ENCODE measurements around the gene CDH13.

DNA sequence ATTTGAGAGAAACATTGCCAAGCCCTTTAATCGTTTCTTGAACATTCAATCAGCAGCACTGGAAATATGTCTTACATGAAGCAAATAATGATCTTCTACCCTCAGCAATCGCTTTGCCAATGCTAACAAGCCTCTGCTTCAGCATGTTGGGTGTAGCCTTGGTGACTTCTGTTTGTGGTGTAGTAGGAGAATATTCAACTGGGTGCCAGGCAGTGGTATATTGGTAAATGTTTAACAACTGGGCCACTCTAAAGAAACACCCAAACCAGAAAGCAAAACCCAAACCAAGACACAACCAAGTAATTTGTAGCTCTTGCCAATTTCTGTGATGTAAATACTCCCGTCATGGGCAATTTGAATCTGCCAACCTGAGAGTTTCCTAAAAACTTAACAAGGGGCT, 9.7 kb downstream of the CDH13 start:
- TF ChIP-seq ZFX (IDR thresholded peaks at IDR 0.05), result no peak
- TF ChIP-seq, protein P1, sequence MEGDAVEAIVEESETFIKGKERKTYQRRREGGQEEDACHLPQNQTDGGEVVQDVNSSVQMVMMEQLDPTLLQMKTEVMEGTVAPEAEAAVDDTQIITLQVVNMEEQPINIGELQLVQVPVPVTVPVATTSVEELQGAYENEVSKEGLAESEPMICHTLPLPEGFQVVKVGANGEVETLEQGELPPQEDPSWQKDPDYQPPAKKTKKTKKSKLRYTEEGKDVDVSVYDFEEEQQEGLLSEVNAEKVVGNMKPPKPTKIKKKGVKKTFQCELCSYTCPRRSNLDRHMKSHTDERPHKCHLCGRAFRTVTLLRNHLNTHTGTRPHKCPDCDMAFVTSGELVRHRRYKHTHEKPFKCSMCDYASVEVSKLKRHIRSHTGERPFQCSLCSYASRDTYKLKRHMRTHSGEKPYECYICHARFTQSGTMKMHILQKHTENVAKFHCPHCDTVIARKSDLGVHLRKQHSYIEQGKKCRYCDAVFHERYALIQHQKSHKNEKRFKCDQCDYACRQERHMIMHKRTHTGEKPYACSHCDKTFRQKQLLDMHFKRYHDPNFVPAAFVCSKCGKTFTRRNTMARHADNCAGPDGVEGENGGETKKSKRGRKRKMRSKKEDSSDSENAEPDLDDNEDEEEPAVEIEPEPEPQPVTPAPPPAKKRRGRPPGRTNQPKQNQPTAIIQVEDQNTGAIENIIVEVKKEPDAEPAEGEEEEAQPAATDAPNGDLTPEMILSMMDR (conservative IDR thresholded peaks at IDR 0.05), result no peak
